Parathyroid adenoma (tissue), 2 donors: Measurements from ENCODE around the gene KRT3.

Source experiments
- H2AFZ ChIP-seq: fragments of 300-600 bp; sonication (generic); one replicate; pipeline ENCODE4 v1.7.0; 2017; ENCODE audit warnings: antibody characterized with exemption, mild to moderate bottlenecking
- H3K27ac ChIP-seq: fragments of 300-600 bp; sonication (generic); one replicate; pipeline ENCODE4 v1.7.0; 2017
- H3K27me3 ChIP-seq: fragments of 300-600 bp; sonication (generic); one replicate; pipeline ENCODE4 v1.7.0; 2017; ENCODE audit warnings: low read length; ENCODE audit not compliant: control insufficient read depth, insufficient read depth
- H3K36me3 ChIP-seq: fragments of 300-600 bp; sonication (generic); one replicate; pipeline ENCODE4 v1.7.0; 2017; ENCODE audit warnings: low read length; ENCODE audit not compliant: control insufficient read depth, insufficient read depth
- H3K4me1 ChIP-seq: fragments of 300-600 bp; sonication (generic); one replicate; pipeline ENCODE4 v1.7.0; 2017; ENCODE audit warnings: control low read depth
- H3K4me2 ChIP-seq: fragments of 300-600 bp; sonication (generic); one replicate; pipeline ENCODE4 v1.7.0; 2017; ENCODE audit warnings: low read length
- H3K4me3 ChIP-seq: fragments of 300-600 bp; sonication (generic); one replicate; pipeline ENCODE4 v1.7.0; 2017; ENCODE audit warnings: low read depth, low read length
- H3K79me2 ChIP-seq: fragments of 300-600 bp; sonication (generic); one replicate; pipeline ENCODE4 v1.7.0; 2017; ENCODE audit warnings: control low read depth
- H3K9ac ChIP-seq: fragments of 300-600 bp; sonication (generic); one replicate; pipeline ENCODE4 v1.7.0; 2017; ENCODE audit warnings: mild to moderate bottlenecking
- H3K9me3 ChIP-seq: fragments of 300-600 bp; sonication (generic); one replicate; pipeline ENCODE4 v1.7.0; 2017; ENCODE audit warnings: low read length; ENCODE audit not compliant: control insufficient read depth
- CTCF ChIP-seq: fragments of 300-600 bp; sonication (generic); IDR thresholded peaks from one replicate; pipeline ENCODE4 v1.7.0; 2017; ENCODE audit warnings: antibody characterized with exemption, mild to moderate bottlenecking
- donor health status: primary hyperparathyroidism.

The KRT3 gene

GRCh38 chr12:52807544-52808470 is 11.9 kb upstream of the KRT3 start:
- no peak overlapping the region for H3K27ac ChIP-seq
- H3K4me1 ChIP-seq: no peaks in the 10 kb centered on the region
- no peak overlapping the region for H3K9ac ChIP-seq
- H3K79me2 ChIP-seq: no peaks in the 10 kb centered on the region
- H3K4me3 ChIP-seq: no peak overlapping the region
- H3K27me3 ChIP-seq: no peaks in the 10 kb centered on the region
- H3K9me3 ChIP-seq: no peaks in the 10 kb centered on the region
- H3K36me3 ChIP-seq: no peaks in the 10 kb centered on the region
- H2AFZ ChIP-seq: no peak overlapping the region
- TF ChIP-seq CTCF: no peak
- no peak overlapping the region for H3K4me2 ChIP-seq

- Histone ChIP-seq H2AFZ (no peak overlapping the region), H3K27me3 (no peaks in the 10 kb centered on the region), H3K9ac (no peak overlapping the region), H3K4me1 (no peaks in the 10 kb centered on the region), H3K4me2 (no peak overlapping the region), H3K4me3 (no peak overlapping the region), H3K79me2 (no peaks in the 10 kb centered on the region), H3K9me3 (no peaks in the 10 kb centered on the region), H3K27ac (no peak overlapping the region), H3K36me3 (no peaks in the 10 kb centered on the region)
- no peak for TF ChIP-seq CTCF
Measured at GRCh38 chr12:52806821-52807543, 11.1 kb upstream of the KRT3 start.

- Histone ChIP-seq H3K79me2 (no peaks in the 10 kb centered on the region), H3K36me3 (no peaks in the 10 kb centered on the region), H3K27me3 (no peaks in the 10 kb centered on the region), H3K4me2 (no peak overlapping the region), H3K4me3 (no peak overlapping the region), H2AFZ (no peak overlapping the region), H3K4me1 (no peaks in the 10 kb centered on the region), H3K9me3 (no peaks in the 10 kb centered on the region), H3K9ac (no peak overlapping the region), H3K27ac (no peak overlapping the region)
- no peak for TF ChIP-seq CTCF
Measured at GRCh38 chr12:52806169-52806811, 10.4 kb upstream of the KRT3 start.

GRCh38 chr12:52805739-52806138 is 9.8 kb upstream of the KRT3 start:
- Histone ChIP-seq H2AFZ (no peak overlapping the region), H3K4me2 (no peak overlapping the region), H3K4me3 (no peak overlapping the region), H3K27me3 (no peaks in the 10 kb centered on the region), H3K79me2 (no peaks in the 10 kb centered on the region), H3K27ac (no peak overlapping the region), H3K36me3 (no peaks in the 10 kb centered on the region), H3K4me1 (no peaks in the 10 kb centered on the region), H3K9ac (no peak overlapping the region), H3K9me3 (no peaks in the 10 kb centered on the region)
- TF ChIP-seq CTCF: no peak
